ENCODE data around the gene DSP.

The DSP gene, protein sequence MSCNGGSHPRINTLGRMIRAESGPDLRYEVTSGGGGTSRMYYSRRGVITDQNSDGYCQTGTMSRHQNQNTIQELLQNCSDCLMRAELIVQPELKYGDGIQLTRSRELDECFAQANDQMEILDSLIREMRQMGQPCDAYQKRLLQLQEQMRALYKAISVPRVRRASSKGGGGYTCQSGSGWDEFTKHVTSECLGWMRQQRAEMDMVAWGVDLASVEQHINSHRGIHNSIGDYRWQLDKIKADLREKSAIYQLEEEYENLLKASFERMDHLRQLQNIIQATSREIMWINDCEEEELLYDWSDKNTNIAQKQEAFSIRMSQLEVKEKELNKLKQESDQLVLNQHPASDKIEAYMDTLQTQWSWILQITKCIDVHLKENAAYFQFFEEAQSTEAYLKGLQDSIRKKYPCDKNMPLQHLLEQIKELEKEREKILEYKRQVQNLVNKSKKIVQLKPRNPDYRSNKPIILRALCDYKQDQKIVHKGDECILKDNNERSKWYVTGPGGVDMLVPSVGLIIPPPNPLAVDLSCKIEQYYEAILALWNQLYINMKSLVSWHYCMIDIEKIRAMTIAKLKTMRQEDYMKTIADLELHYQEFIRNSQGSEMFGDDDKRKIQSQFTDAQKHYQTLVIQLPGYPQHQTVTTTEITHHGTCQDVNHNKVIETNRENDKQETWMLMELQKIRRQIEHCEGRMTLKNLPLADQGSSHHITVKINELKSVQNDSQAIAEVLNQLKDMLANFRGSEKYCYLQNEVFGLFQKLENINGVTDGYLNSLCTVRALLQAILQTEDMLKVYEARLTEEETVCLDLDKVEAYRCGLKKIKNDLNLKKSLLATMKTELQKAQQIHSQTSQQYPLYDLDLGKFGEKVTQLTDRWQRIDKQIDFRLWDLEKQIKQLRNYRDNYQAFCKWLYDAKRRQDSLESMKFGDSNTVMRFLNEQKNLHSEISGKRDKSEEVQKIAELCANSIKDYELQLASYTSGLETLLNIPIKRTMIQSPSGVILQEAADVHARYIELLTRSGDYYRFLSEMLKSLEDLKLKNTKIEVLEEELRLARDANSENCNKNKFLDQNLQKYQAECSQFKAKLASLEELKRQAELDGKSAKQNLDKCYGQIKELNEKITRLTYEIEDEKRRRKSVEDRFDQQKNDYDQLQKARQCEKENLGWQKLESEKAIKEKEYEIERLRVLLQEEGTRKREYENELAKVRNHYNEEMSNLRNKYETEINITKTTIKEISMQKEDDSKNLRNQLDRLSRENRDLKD (N-terminal part only)

DNA sequence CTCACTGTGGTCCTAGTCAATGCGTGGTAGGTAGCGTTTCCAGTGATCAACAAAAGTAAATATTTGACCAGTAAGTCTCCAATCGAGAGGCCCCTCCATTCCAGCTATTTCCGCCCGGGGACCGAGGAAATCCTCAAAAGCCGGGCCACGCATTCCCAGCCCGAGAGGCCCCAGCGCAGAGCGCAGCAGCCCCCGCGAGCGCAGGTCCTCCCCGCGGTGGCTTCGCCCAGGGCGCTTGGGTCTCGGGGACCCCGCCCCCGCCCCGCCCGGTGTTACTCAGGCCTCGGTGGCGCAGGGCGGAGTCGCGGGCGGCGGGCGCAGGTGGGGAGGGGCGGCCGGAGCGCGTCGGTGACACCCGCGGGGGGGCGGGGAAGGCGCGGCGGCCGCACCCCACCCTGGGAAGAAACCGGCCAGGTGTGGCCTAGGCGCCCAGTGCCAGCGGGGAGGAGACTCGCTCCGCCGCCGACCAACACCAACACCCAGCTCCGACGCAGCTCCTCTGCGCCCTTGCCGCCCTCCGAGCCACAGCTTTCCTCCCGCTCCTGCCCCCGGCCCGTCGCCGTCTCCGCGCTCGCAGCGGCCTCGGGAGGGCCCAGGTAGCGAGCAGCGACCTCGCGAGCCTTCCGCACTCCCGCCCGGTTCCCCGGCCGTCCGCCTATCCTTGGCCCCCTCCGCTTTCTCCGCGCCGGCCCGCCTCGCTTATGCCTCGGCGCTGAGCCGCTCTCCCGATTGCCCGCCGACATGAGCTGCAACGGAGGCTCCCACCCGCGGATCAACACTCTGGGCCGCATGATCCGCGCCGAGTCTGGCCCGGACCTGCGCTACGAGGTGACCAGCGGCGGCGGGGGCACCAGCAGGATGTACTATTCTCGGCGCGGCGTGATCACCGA, at the start of gene DSP:
DSP (plus strand) TSS at position 497 of the 890 bp plus-strand sequence; CDS start at position 742, 245 bp downstream.
- DNase-seq (ENCODE audit: low read depth), result no peak

DNA sequence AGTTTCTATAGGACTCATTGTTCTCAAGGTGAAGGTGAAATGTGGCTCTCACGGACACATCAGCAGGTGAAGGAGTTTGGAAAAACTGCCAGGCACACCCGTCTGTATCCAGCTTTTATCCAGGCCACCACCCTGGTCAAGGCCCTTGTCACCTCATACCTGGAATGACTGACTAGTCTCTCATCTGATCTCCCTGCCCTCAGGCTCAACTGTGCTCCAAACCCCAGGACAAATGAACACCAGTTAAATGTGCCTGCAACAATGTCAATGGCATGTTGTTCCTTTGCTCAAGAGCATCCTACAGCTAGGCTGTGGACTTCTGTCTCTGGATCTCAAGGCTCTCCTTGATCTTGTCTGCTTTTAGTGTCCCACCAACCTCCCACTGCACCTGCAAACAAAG, 47.6 kb upstream of the DSP start:
- DNase-seq (ENCODE audit: low read depth), result no peak

DNA sequence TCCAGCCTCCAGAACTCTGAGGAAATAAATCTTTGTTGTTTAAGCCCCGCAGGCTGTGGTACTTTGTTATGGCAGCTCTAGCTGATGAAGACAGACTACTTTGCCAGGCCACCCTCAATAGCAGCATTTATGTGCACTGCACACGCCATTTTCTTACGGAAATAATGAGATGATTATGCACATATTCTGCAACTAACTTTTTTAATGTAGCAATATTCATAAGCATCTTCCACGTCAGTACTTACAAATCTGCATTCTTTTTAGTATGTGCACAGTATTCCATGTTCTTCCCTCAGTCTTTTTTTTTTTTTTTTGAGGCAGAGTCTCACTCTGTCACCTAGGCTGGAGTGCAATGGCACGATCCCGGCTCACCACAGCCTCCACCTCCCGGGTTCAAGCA, 46.8 kb upstream of the DSP start:
- no peak for DNase-seq (ENCODE audit: low read depth)

DNA sequence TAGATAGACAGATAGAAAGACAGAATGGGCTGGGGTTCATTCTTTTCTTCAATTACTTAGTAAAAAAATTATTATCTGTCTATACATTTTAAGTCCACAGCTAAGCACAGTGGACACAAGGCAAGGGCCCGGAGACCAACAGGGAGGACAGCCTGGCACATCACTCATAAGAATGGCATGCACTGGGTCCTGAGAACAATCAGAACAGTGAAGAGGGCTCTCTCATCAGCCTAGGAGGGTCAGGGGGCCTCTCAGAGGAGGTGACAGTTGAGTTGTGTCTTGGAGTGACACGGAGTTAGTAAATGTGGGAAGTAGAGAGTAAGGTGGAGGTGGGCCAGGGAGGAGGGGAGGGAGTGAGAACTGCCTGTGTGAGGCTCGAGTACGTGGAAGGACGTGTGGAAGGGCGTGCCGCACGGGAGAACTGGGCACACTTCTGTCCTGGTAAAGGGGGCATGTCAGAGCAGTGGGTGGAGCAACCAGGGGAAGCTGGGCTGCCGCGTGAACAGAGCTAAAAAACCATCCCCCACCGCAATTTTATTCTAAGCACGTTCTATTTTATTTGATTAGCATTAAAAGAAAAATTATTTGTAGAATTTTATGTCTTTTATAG, 45.1 kb upstream of the DSP start:
- no peak for DNase-seq (ENCODE audit: low read depth)

DNA sequence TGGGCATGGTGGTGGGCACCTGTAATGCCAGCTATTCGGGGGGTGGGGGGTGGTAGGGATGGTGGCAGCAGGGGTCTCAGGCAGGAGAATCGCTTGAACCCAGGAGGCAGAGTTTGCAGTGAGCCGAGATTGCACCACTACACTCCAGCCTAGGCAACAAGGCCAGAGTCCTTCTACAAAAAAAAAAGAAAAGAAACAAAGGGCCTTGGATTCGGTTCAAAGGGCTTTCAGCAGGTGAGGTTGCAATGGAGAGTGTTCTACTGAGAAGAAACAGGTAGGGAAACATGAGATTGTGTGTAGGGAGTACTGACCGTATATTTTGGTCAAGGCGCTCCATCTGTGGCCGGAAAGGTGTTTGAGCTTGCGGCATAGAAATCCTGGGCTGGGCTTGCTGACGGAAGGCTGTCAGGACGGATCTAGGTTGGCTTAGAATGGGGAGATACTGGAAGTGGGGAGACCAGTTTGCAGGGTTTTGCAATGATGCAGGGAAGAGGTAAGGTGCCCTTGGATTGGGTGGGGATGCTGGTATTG, 40.7 kb upstream of the DSP start:
- no peak for DNase-seq (ENCODE audit: low read depth)

DNA sequence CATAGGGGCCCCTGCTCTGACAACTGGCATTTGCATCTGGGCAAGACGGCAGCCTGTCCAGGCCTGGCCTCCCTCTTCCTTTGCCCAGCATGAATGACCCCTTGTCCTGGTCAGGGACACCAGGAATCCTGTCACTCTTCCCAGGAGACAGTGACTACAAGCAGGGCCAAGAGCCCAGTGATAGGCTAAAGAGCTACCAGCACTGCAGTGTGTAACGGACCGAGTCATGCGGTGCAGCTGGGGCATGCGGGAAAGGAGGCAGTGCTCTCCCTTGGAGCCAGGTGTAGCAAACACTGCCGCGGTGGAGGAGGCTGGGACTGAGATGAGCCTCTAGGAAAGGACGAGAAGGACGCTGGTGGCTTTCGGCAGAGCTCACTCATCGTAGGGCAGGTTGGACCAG, 38.7 kb upstream of the DSP start:
- DNase-seq (ENCODE audit: low read depth), result no peak

DNA sequence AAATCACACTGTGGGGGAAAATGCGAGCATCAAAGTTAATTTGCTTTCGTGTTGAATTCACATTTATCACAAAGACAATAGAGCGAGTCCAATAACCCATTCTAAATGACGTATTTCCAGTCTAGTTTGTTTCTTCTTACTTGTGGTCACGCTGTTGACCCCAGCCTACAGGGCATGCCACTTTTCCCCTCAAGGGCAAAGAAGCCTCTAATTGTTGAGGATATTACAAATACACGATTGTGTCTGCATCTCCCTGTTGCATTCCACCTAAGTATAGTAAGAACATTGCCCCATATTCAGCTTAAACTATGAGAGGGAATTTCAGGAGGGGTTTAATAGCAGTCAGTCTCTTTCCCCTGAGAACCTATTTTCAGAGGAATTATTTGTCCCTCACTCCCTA, 37.4 kb upstream of the DSP start:
- DNase-seq (ENCODE audit: low read depth), result no peak

DNA sequence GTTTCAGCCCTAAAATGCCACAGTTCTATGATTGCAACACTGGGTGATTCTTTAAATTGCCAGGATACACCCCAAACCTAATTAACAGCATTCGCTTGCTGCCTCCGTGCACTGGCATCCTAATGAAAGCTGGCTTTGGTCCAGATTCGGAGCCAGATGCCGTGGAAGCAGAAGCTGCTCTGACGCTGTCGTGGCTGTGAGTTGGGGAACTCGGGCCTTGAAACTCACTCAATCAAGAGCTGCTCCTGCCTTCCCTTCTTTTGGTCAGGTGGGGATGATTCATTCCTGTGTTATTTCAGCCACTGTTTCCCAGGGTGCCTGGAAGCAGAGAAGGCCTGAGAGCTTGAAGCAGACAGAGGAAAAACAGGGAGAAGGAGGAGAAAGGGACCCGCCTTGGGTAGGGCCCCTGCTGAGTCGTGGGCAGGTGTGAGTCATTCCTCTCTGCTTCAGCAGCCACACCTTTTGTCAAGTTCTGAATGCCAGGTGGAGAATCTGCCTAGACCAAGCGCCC, 36.2 kb upstream of the DSP start:
- DNase-seq (ENCODE audit: low read depth), result no peak

DNA sequence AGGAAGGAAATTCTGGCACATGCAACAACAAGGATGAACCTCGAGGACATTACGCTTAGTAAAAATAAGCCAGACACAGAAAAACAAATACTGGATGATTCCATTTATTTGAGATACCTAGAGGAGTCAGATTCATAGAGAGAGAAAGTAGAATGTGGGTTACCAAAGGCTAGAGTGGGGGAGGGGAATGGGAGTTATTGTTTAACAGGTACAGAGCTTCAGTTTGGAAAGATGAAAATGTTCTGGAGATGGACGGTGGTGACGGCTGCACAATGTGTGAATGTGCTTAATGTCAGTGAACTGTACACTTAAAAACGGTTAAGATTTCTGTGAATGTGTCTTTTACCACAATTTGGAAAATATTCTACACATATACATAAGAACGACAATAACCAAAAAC, 33.9 kb upstream of the DSP start:
- DNase-seq (ENCODE audit: low read depth), result no peak

DNA sequence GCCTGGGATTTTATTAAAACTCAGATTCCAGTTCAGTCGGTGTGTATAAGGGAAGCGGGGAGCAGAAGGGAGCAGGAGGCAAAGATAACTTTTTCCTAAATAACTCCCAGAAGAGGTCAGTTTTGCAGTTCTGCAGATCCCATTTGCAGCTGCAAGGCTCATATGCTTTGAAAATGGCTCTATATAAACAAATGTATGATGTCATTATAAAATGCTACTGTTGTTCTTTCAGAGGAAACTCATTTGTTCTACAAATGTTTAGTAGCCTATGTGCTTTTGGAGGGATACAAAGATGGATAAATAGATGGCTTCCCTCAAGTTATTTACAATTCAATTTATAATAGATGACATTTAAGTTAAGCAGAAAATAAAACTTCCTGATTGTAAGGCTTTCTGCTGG, 29.2 kb upstream of the DSP start:
- DNase-seq (ENCODE audit: low read depth), result no peak

DNA sequence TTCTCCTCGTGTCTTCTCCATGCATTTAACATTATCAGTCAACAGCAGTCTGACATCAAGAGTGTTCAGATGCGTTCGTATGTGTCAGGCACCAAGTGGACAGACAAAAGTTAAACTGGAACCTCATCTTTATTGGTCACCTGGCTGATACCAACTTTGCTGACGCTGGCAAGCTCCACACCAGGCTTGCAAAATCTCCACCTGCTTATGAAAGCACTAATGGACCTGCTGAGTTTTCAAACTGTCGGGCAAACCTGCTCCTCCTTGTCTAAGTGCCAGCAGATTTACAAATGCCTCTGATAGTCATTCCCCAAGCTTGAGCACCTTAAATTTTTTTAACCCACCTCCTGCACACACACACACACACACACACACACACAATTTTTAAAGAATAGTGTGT, 27.9 kb upstream of the DSP start:
- DNase-seq (ENCODE audit: low read depth), result no peak

DNA sequence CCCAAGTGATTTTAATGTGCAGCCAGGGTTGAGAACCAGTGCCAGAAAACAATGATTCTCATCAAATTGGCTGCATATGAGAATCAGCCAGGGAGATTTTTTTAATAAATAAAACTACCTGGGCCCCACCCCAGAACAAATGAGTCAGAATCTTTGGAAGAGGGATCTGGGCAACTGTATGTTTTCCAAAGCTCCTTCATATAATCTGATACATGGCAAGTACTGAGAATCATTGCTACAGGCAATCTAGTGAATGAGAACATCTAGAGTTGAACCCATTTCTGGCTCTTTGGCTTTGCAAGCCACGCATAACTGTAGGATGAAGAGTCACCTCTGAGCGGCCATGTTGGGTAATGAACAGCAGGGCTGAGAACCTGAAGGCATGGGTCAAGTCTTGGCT, 26.1 kb upstream of the DSP start:
- DNase-seq (ENCODE audit: low read depth), result no peak

DNA sequence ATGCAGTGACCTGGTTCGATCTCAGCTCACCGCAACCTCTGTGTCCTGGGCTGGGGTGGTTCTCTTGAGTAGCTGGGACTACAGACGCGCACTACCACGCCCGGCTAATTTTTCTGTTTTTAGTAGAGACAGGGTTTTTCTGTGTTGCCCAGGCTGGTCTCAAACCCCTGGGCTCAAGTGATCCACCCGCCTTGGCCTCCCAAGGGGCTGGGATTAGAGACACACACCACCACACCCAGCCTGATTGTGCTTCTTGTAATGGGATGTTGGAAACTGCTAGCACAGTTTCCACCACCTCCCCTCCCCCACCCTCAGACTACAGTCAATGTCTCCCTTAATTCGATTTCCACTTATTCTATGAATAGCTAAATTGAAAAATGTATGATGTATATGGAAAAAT, 22.6 kb upstream of the DSP start:
- DNase-seq (ENCODE audit: low read depth), result no peak

DNA sequence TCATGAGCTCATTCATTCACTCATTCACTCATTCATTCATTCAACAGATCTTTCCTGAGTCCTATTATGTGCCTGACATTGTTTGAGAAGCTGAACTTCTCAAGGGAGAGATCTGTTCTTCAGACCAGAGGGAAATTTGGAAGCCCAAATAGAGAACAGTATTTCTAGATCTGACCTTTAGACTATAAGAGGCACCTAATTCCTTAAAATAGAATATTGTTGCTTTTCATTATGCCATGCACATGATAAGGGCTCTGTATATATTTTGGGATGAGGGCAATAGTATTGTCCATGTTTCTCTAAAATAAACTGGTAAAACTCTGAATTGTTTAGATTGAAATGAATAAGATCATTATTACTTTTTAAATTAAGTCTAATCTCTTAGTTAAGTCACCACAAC, 18.6 kb upstream of the DSP start:
- no peak for DNase-seq (ENCODE audit: low read depth)

DNA sequence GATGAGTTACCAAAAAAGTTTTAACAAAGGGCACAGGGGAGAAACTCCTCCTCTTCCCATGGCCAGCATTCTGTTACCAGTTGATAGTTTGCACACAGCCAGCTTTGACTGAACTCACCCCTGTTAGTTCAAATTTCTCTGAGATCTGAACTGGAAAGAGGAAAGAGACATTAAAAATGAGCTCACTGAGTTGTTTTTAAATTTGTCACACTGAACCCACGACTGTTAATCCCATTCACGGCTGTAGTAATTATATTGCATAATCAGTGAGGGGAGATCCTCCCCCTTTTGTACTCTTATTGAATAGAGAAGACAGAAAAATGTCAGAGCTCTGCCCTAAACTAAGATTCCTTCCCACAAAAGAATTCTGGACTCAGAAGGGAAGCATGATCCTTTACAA, 17.5 kb upstream of the DSP start:
- no peak for DNase-seq (ENCODE audit: low read depth)

DNA sequence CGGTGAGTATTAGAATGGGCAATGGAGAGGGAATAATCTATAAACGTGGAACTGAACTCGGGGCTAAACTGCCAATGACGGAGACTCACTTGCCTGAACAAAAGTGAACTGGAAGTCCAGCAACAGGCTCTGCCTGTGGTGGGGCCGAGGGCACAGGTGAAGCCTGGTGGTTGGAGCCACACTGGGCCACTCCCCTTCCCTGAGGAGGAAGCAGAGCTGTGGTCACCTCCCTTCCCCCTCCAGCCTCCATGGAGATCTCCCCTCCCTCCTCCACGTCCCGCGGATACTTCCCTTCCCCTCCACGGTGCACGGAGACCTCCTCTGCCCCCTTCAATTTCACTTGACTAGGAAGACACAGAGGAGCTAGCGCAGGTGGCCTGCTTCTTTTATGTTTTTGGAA, 14.7 kb upstream of the DSP start:
- no peak for DNase-seq (ENCODE audit: low read depth)

DNA sequence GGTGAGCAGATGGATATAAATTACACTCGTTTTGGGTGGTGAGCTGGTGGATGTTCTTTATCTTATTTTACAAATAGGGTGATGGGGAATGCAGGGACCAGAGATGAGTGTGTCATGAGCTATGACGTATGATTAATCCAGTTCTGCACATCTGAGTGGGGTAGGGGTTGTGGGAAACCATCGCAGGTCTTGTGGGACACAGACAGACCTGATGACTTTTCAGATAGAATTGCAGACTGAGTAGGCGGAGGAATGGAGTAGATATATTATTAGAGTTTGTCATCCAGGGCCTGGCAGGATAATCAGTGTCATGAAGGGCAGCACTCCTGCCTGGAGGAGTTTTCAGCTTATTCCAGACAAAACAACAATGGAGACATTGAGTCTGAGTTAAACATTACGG, 12.9 kb upstream of the DSP start:
- no peak for DNase-seq (ENCODE audit: low read depth)

DNA sequence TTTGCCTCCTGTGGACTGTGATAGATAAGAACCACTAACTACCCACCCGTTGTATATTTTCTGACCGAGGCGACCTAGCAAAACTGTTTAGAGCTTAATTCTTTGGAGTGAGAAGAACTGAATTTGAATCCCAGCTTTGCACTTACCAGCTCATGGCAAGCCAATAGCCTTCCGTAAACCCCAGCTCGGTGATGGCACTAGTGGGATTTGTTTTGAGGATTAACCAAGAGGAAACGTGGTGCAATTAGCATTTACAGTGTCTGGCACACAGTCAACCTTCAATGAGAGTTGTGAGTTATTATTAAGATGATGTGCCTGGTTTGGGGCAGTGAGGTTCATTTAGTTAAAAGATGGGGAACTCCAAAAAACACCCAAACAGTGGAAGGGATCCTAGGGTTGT, 12.3 kb upstream of the DSP start:
- no peak for DNase-seq (ENCODE audit: low read depth)

DNA sequence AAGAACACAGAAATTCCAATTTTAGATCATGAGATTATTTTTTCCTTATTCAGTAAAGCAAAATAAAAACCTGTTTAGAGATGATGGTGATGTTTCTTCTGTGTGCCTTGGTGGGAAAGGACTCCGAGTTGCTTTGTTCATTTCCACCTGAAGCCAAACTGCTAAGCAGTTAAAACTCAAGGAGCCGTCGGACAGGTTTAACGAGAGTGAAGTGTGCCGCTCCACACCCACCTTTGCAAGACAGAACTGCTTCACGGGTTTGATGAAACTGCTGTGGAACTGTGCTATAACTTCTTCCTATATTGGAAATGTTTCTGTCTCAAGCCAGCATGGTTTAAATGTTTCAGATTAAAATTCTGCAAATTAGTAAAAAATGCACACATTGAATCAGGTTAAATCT, 9.2 kb upstream of the DSP start:
- no peak for DNase-seq (ENCODE audit: low read depth)

DNA sequence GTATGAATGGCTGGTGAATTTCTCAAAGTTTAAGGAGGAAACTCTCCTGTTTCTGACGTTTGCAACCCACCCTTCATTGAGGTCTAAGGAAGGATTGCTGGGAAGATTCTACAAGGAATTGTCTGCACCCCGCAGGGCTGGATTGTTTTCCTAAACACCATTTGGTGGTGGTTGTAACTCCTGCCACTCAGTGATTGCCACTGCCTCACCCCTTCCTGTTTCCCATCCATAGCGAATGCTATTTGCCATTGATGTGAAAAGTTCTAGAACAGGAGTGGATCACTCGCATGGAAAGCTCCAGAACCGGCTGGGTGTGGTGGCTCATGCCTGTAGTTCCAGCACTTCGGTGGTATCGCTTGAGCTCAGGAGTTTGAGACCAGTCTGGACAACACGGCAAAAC, 8.7 kb upstream of the DSP start:
- DNase-seq (ENCODE audit: low read depth), result no peak

DNA sequence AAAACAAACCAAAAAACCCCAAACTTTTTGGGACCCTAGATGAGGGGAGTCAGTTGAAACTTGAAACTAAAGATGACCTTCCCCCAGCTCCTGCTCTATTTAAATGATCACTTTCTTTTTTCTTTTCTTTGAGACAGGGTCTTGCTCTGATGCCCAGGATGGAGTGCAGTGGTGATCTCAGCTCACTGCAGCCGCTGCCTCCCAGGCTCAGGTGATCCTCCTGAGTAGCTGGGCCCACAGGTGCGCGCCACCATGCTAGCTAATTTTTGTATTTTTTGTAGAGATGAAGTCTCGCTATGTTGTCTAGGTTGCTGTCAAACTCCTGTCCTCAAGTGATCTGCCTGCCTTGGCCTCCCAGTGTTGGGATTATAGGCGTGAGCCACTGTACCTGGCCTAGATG, 7.3 kb upstream of the DSP start:
- no peak for DNase-seq (ENCODE audit: low read depth)

Data from activated gamma-delta T cell treated with anti-CD3 and anti-CD28 coated beads, Interleukin-2, amount 50 U/mL, for 16 hours (primary cell).